NCI-H146 treated with DMSO at 0.1 percent for 48 hours (cell line): ENCODE measurements around the gene MED9.

Experiments used
- DNase-seq: peaks from one replicate; lab custom pipeline; 2025; ENCODE audit not compliant: unreplicated experiment; lab: John Stamatoyannopoulos, UW

Gene MED9

DNA sequence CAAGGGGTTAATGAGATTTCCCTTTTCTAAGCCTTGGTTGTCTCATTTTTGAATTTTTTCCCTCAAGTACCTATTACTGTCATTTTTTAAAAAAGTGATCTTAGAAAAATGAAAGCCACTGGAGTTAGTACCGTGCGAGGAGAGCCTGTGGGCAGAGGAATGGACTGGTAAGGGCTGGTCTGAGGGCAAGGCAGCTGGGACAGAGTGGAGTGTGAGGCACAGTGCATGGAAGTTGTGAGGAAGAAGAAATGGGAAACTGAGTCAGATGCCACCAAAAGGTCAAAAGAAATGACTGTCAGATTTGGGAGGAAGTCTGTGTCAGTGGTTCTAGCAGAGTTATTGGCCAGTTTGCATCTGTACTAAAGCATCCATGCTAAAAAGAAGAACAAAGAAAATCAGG, 11.2 kb downstream of the MED9 start:
- DNase-seq: no peak

DNA sequence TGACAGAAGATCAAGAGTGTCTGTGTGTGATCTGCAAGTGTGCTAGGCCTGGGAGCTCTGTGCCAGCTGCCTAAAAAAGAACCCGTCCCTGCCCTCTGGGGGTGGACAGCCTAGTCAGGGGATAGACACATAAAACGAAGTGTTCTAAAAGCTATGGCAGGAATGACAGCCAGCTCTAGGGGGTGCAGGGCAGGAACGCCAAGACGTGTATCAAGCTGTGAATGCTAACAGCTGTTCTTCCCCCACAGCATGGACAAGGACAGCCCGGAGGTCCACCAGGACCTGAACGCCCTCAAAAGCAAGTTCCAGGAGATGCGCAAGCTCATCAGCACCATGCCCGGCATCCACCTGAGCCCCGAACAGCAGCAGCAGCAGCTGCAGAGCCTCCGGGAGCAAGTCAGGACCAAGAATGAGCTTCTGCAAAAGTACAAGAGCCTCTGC, 14.3 kb downstream of the MED9 start:
- no peak for DNase-seq

DNA sequence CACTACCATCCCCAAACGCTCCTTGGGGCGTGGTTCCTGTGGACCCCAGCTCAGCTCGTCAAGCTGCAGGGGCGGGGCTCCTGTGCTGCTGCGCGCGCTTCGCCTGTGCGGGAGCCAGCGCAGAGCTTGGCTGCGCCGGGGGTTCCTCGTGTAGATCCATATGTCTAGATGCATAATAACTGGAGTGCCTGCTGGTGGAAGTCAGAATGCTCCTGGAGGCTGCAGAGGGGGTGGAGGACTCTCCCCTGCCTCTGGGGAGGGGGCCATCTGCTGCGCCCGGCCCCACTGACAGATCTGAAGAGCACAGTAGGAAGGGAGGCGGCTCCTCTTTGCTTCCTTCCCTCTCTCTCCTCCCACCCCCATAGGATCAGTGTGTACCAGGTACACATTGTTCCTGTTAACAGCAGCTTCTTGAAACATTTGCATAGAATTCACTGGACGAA, 14.8 kb downstream of the MED9 start:
- DNase-seq: no peak

DNA sequence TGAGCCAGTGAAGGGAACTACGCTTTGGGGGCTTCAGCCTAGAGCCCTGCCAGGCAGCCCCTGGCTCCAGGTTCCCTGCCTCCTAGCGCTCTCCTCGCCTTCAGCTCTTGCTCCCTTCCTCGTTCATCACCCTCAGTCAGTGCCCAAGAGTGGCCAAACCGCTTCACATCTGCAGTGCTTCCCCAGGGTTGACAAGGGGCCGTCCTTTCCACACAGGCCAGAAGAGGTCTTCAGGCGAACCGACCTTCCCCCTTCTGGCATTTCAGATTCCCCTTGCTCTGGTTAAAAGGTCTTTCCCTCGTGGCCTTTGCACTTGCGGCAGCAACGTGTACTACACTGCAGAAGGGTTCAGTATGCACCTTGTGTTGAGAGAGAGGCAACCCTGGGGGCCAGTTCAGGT, 15.3 kb downstream of the MED9 start:
- no peak for DNase-seq

DNA sequence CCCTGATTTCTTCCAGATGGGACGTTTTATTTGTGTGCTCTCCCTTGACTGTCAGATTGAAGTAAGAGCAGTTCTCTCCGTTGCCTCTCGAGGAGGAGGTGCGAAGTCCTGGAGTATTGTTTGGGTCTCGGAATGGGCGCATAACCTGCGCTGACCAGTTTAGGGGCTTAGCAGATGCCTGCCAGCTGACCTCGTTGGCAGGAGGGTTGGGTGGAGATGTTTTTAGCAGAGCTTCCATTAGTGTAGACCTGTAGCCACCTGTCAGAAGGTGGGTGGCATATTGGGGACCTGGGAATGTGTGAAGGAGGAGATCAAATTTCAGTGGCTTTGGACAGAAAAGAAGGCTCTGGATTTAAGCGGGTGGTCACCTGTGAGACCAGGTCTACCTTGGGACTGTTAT, 15.8 kb downstream of the MED9 start:
- no peak for DNase-seq

DNA sequence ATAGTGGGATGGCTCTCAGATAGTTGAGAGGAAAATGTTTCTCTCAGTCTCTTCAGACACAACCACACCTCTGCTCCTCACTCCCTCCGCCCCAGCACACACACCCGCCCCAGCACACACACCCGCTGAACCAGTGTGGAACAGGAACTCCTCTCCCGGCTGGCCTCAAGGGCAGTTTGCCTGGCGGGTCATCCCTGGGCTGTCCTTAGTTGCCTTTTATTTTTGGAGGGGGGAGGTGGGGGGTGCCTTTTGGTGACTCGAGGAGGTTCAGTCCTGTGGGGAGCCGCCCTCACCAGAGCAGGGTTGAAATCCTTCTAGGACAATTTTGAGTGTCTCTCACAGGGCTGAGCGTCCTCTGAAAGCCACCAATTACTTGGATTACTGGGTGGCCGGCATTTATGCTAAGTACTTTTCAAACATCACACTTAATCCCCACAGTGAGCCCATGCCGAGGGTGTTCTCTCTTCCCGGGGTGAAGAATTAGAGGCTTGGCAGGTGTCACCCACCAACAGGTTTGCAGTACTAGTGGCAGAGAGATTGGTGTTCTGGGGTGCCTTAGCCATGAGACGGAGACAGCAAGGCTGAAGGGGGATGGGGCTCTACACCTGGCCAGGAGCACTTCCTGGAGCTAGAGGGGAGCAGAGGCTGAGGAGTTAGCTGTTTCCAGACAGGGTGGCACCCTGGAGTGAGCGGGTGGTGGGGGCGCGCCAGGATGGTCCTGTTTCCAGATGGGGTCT, 16.6 kb downstream of the MED9 start:
- DNase-seq: no peak

DNA sequence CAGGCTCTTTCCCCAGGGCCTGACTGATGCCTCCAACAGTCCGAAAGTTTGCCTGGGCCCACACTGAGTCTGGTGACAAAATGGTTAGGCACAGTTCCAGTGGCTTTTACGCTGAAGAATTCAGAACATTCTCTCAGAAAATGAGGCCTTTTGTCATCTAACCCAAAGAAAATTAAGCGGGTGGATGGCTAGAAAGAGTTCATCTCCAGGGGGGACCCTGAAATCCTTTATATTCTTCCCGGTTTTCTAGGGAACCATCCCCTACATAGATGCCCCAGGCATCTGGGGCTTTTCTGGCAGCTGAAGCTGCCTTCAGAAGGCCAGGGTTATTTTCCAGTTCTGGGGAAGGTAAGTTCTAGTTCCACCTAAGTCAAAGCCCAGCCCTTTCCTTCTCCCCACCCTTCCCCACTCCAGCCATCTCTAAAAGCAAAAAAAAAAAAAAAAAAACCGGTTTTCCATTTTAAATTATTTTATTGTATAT, 17.2 kb downstream of the MED9 start:
- DNase-seq: no peak

DNA sequence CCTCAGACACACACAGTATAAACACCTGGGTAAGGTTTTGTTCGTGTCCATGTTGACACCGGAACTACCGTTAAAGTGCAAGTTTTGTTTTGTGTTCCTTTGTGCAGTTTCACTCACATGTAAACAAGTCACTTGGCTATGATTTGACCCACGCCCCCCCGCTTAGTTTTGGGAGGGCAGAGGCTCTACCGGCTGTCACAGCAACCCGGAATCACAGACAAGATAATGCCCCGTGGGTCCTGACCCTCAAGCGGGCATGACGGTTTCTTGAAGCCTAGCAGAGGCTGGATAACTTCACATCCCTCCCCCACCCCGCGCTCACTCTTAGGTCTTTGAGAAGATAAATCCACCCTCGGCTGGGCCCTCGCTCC, 17.7 kb downstream of the MED9 start:
- no peak for DNase-seq

DNA sequence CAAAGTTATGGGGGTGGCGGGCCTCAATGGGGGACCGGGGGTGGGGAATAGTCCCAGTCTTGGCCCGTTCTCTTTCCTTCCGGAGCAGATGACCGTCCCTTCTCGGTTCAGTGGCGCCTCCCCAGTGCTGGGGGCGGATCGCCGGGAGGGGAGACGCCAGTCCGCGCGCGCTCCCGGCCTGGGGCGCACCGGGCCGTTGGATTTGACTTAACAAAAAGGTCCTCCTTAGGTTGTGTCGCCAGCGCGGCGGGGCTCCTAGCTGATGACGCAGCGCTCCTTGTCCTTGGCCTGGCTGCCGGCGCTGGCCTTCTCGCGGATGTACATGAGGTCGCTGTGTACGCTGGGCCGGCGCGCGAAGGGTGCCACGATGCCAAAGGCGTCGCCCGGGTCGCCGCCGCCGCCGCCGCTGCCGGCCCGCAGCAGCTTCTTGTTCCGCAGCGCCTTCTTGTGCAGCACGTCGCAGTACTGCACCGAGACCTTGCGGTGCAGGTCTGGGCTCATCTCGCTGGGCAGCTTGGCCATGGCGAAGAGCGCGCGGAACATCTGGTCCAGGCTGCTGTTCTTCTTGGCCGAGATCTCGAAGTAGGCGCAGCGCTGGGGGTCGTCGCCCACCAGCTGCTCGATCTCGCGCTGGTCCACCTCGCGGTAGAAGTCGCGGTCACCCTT, 18.2 kb downstream of the MED9 start:
- no peak for DNase-seq

DNA sequence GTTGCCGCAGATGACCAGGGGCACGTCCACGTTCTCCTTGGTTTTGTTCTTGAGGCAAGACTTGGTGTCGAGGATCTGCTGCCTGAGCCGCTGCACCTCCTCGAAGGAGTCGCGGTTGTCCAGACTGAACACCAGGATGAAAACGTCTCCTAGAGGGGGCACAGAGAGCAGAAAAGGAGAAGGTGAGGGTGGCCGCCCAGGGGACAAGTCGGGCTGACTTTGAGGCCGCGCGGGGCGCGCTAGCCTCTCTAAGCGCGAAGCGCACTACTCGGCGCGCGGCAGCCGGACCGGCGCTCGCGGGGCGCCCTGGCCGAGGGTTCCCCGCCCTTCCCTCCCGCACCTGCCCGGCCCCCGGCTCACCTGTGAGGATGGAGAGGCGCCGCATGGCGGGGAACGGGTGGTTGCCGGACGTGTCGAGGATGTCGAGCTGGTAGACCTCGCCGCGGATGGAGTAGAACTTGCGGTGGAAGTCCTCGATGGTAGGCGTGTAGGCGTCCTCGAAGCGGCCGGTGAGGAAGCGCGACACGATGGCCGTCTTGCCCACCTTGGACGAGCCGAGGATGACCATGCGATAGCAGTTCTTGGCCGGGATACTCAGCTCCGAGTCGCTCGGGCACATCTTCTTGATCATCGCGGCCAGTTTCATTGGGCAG, 18.9 kb downstream of the MED9 start:
- no peak for DNase-seq

DNA sequence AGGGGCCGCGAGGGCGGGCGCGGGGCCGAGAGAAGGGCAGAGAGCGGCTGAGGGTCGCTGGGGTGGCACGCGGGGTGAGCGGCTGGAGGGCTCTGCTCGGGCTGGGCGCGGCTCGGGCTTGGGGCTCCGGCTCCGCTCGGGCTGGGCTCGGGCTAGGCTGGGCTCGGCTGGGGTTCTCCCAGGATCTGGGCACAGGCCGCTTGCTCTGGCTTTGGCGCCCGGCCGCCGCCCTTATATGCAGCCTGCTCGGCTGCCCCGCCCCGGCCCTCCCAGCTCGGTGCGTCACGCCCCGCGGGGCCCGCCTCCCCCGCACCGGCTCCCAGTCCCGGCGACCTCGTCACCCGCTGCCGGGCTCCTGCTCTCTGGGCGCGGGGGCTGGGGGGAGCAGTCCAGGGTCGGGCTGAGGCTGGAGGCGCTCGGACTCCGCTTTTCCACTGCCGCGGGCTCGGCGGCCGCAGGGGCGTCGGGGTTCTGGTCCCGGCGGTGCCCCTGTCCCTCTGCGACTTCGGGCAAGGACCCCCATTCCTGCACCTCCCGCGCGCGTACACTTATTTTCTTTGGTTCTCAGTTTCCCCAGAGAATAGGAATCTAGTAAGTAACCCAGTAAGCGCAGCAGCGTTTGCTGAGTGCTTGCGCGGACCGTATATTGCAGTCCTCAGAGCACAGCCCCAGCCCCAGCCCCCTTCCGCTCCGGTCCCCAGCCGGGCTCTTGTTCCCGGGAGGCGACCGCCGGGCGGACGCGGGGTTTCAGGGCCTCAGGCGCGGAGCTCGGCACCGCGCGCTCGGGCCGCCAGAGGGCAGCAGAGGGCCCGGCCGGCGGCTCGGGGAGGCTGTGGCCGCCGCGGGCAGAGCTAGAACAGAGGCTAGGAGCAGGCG, 19.6 kb downstream of the MED9 start, which contains the start of gene RASD1:
TSS of gene RASD1 (minus strand) at position 207 of the 876 bp plus-strand sequence. CDS start 214 bp downstream, outside the sequence.
- DNase-seq: peak; percentile 56

DNA sequence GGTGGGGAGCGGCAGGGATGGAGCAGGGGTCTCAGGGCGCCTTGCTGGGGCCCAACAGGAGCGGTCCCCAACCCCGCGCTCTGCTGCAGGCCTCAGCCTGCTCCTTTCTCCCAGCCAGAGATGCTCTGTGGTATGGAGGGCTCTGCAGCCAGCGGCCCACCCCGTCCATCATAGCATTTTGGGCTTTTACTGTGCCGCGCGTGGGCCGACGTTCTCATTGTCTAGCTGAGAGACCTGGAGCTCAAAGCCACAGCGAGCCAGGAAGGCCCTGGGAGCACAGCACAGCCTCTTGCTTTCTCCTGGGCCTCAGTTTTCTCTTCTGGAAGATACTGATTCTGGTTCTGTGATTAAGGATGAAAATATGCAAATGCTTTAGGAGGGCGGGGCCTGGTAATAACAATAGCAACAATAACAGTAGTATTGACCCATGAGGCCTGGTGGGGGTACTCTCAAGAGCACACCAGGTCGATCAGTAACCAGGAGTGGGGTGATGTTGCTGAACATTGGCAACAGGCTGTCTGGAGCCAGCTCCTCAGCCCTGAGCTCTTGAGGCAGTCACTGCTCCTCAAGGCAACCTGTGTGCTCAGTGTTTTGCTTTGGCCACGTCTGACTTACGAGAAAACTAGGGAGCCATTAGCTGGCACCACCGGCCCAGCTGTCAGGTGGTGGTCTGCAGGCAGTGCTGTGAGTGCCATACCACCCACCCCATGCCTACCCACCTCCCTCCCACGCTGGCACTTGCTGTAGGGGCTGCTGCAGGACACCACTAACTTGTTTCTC, 20.5 kb downstream of the MED9 start:
- no peak for DNase-seq

DNA sequence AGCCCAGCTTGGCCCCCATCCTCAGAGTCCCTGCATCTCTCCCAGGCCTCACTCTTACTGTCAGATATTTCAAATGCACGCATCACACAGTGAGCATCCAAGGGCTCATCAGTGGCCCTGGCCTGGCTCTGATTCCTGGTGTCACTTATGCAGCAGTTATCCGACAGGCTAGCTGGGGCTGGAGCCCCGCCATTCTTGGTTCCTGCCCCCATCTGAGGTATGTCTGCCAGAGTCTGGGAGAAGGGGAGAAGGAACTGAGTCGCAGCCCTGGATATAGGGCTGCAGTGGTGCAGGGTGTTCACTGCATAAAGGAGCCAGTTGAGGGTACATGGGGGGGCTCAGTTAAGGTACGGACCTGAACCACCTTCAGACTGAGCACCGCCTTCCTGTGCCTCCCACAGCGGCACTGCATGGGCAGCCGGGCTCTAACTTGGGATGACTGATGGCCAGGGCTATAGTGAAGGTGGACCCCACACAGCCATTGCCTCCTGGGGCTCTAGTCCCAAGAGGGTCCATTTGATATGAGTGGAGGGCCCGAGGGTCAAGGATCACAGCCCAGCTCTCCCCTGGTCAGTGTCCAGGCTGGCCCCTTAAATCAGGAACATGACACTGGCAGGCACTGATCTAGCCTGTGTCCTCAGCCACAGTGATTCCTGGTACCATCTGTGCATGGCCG, 21.2 kb downstream of the MED9 start:
- no peak for DNase-seq

DNA sequence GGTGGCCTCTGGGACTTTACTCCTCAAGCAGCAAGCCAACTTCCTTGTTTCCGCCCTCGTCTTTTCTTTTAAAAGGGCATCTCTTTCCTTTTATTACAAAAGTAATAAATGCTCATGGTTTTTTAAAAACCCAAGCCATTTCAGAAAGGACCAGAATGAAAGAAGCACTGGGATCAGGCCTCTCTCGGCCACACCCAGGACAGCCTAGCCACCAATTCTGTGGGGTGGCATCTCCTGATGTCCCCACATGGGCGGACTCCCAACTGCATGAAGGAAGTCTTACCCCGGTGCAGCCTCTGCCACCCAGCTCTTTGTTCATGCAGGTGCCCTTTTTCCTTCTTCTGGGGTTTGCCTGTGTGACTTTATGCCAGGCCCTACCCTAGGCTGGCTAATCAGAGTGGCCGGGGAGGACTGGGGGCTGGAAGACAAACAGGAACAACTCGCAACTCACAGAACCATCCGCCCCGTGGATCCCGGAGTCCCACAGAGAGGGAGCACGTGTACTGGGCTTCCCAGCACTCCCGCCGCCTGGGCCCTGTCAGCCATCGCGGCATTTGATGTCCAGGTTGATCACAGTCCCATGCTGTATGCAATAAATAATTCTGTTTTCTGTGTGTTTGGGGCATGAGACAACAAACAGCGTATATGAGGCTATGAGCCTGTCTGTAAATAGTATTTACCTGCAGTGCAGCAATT, 22.0 kb downstream of the MED9 start:
- DNase-seq: no peak

DNA sequence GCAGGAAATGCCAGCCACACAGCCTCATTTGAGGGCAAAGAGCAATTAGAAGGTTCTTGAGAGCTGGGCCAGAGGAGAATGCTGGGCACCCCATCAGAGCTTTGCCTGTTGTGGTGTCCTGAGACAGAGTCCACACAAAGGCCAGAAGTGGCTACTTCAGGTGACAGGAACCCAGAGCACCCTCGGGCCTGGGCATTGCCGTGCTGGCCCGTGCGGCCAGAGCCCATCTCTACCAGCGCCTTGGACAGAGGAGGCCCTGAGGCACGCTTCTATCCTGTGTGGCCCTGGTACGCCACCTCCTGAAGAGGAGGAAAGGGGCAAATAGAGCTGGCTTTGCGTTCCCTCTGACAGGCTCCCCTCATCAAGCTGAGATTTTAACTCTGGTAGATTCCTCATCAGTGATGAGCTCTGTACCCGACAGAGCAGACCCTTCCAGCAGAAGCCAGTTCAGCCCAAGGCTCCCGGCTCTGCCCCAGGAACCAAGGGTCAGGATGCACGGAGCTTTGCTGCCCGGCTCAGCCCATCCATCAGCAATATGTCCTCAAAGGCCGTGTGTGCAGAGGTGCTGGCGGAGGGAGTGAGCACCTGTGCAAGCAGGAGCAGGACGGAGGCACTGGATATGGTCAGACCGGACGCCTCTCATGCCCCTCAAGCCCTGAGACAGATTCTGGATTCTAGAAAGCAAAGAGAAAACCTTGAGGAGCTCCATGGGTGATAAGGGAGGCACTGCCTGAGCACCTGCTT, 22.8 kb downstream of the MED9 start:
- DNase-seq: no peak

DNA sequence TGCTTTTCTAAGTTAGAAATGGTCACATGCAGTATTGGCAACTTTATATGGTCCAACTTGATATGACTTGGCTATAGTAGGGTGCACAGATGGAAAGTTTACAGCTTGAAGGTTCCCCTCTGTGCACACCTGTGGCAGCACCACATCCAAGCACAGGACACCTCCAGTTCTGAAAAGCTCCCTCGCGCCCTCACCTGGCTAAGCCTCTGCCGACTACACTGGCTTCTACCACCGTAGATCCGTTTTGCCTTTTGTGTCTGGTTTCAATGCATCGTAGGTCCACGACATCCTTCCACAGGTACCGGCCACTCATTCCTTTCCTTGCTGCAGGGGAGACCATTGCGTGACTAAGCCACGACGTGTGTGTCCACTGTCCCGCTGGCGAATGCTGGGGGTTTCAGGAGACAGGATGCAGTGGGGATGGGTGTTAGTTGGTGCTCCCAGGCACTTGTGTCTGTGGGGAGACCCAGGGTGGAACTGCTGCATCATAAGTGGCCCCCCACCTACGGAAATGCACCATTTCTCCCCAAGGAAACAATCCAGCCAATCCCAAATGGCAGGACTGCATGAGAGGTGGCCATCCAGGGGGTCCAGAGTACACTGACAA, 24.3 kb downstream of the MED9 start:
- no peak for DNase-seq

DNA sequence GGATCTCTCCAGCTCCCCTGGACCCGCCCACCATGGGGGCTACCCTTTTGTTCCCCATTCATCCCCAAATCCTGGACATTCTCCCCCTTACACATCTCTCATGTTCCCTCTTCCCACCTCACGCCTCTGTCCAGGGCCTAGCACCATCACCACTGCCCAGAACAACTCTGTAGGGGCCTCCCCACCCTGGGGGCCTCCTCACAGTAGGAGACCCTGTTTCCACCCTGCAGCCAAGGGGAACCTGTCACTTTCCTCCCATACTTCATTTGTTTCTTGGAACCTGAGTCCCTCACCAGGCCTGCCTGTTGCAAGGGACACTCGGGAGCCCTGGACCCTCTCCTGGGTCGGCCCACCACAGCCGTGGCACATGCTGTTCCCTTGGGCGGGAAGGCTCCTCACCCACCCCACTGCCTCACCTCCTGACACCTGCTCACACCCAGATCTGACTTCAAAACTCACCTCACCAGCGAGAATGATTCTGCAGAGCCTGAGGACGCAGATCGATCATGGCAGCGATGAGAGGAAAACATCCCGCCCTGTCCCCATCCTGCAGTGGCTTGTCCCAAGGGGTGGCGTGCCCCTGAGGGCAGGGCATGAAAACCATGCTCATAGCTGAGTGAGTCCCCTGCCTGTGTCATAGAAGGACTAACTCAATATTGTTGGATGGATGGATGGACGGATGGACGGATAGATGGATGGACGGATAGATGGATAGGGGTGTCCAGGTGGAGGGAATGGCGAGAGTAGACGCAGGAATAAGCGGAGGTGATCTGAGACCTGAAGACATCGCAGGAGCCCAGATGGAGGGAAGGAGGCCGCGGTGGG, 26.2 kb downstream of the MED9 start:
- DNase-seq: no peak
